Astrocyte (in vitro differentiated cells and primary cell): Measurements from ENCODE around the gene PNMA3. TPM values are rescaled to one million over a fixed set of nuclear protein-coding genes. Genes with fewer than 3 reads are reported as not detected.
"Not testable (repeated sequence)": the region's sequence is repeated elsewhere in the genome, so short reads cannot be mapped to it uniquely, and the experiment has no call there.

Experiments used
- DNase-seq: peaks from one replicate; pipeline ENCODE4 v3.0.0-alpha.2; 2010; ENCODE audit warnings: low read depth
- FAIRE-seq: peaks from 2 replicates; lab custom pipeline; 2011; peaks lifted over from hg19 to GRCh38; lab: Jason Lieb, UNC
- H2AFZ ChIP-seq: 2 replicates; pipeline ENCODE4 v1.6.0; 2012; ENCODE audit warnings: low read depth, low read length, inconsistent platforms
- H3K27ac ChIP-seq: 2 replicates; pipeline ENCODE4 v1.5.1; 2011; ENCODE audit warnings: low read depth, low read length, inconsistent platforms
- H3K27me3 ChIP-seq: 2 replicates; pipeline ENCODE4 v1.6.0; 2011; ENCODE audit warnings: low read length, inconsistent platforms; ENCODE audit not compliant: insufficient read depth
- H3K36me3 ChIP-seq: 2 replicates; pipeline ENCODE4 v1.5.1; 2011; ENCODE audit warnings: low read length, inconsistent platforms; ENCODE audit not compliant: insufficient read depth
- H3K4me1 ChIP-seq: 2 replicates; pipeline ENCODE4 v1.5.1; 2011; ENCODE audit warnings: low read length, inconsistent platforms; ENCODE audit not compliant: insufficient read depth
- H3K4me2 ChIP-seq: 2 replicates; pipeline ENCODE4 v1.6.0; 2012; ENCODE audit warnings: low read length, inconsistent platforms
- H3K4me3 ChIP-seq: 2 replicates; pipeline ENCODE4 v1.5.1; 2011; ENCODE audit warnings: low read depth, mild to moderate bottlenecking, low read length, inconsistent platforms; ENCODE audit not compliant: insufficient read depth
- H3K79me2 ChIP-seq: 2 replicates; pipeline ENCODE4 v1.6.0; 2012; ENCODE audit warnings: mild to moderate bottlenecking, low read length, inconsistent platforms; ENCODE audit not compliant: insufficient read depth
- H3K9ac ChIP-seq: 2 replicates; pipeline ENCODE4 v1.6.0; 2012; ENCODE audit warnings: mild to moderate bottlenecking, low read length, inconsistent platforms
- H3K9me3 ChIP-seq: 2 replicates; pipeline ENCODE4 v1.5.1; 2012; ENCODE audit warnings: low read depth, mild to moderate bottlenecking, low read length, inconsistent platforms; ENCODE audit not compliant: insufficient read depth
- H4K20me1 ChIP-seq: 2 replicates; pipeline ENCODE4 v1.6.0; 2012; ENCODE audit warnings: low read length, inconsistent platforms; ENCODE audit not compliant: insufficient read depth
- H3K27ac Mint-ChIP-seq: one replicate; pipeline ENCODE4 v1.8.0; 2021; ENCODE audit warnings: mild to moderate bottlenecking, mixed read lengths; ENCODE audit not compliant: unreplicated experiment
- H3K27me3 Mint-ChIP-seq: one replicate; pipeline ENCODE4 v1.8.0; 2021; ENCODE audit warnings: low read depth, mixed read lengths; ENCODE audit not compliant: unreplicated experiment
- H3K36me3 Mint-ChIP-seq: one replicate; pipeline ENCODE4 v1.8.0; 2021; ENCODE audit warnings: low read depth, mixed read lengths; ENCODE audit not compliant: unreplicated experiment
- H3K4me1 Mint-ChIP-seq: one replicate; pipeline ENCODE4 v1.8.0; 2021; ENCODE audit warnings: low read depth, mixed read lengths; ENCODE audit not compliant: unreplicated experiment
- H3K4me3 Mint-ChIP-seq: one replicate; pipeline ENCODE4 v1.8.0; 2021; ENCODE audit warnings: mild to moderate bottlenecking, moderate library complexity, mixed read lengths; ENCODE audit not compliant: unreplicated experiment
- H3K9me3 Mint-ChIP-seq: one replicate; pipeline ENCODE4 v1.8.0; 2021; ENCODE audit warnings: mild to moderate bottlenecking, mixed read lengths; ENCODE audit not compliant: unreplicated experiment
- EZH2 ChIP-seq: IDR thresholded peaks from 2 replicates; pipeline ENCODE4 v1.6.1; 2012; ENCODE audit warnings: mild to moderate bottlenecking, low read length, inconsistent platforms; ENCODE audit not compliant: insufficient read depth
- total RNA-seq: library from RNA; stranded (reverse); gene quantifications from 2 replicates; pipeline ENCODE4 v1.2.1, GENCODE V29; 2021
- TF ChIP-seq, protein P1 (sequence below): IDR thresholded peaks from 2 replicates; pipeline ENCODE4 v1.5.1; 2011; ENCODE audit warnings: low read depth, mild to moderate bottlenecking, inconsistent platforms, low read length, moderate library complexity; ENCODE audit not compliant: insufficient read depth

Gene PNMA3
- total RNA-seq, 1 donor from 2014 or later: 0.93 TPM

DNA sequence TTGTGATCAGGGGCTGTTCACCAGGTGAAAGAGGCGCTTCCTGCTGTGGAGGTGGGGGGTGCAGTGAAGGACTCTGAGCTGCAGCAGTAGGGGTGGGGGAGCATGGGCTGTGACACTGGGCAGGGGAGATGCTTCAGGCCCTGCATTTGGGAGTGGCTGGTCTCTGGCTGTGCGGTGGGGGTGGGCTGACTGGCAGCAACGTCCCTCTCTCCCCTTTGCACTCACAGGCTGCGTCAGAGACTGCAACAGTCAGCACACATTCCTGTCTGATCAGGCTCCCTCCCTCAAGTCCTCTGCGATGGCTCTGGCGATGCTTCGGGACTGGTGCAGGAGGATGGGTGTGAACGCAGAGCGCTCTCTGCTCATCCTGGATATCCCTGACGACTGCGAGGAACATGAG, 27.8 kb upstream of the PNMA3 start:
- not testable (repeated sequence) for H3K36me3 ChIP-seq, H3K27ac ChIP-seq, H3K27me3 ChIP-seq, H3K4me1 ChIP-seq, H3K4me2 ChIP-seq, H4K20me1 ChIP-seq, H3K27me3 Mint-ChIP-seq, H3K4me1 Mint-ChIP-seq, H3K79me2 ChIP-seq, H3K9ac ChIP-seq, H3K27ac Mint-ChIP-seq, H2AFZ ChIP-seq, H3K4me3 Mint-ChIP-seq, H3K36me3 Mint-ChIP-seq, H3K9me3 ChIP-seq, H3K9me3 Mint-ChIP-seq, DNase-seq, H3K4me3 ChIP-seq
- peak; percentile 73 for FAIRE-seq

DNA sequence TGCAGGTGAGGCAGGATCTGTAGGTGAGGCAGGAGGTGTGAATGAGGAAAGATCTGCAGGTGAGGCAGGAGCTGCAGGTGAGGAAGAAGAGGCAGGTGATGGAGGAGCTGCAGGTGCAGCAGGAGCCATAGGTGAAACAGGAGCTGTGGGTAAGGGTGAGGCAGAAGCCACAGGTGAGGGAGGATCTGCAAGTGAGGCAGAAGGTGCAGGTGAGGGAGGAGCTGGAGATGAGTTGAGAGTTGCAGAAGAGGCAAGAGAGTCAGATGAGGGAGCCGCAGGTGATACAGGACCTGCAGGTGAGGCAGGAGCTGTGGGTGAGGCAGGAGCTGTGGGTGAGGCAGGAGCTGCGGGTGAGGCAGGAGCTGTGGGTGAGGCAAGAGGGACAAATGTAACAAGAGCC, 27.1 kb upstream of the PNMA3 start:
- H3K27me3 ChIP-seq: no peaks in the 10 kb centered on the region
- H3K4me1 ChIP-seq: no peaks in the 10 kb centered on the region
- H3K36me3 ChIP-seq: no peaks in the 10 kb centered on the region
- Mint-ChIP-seq H3K27me3 (peaks cover 4% of the 10 kb centered on the region), H3K36me3 (no peaks in the 10 kb centered on the region), H3K9me3 (no peaks in the 10 kb centered on the region), H3K4me3 (no peak overlapping the region), H3K27ac (no peak overlapping the region), H3K4me1 (no peaks in the 10 kb centered on the region)
- TF ChIP-seq EZH2: no peak
- TF ChIP-seq, protein P1, sequence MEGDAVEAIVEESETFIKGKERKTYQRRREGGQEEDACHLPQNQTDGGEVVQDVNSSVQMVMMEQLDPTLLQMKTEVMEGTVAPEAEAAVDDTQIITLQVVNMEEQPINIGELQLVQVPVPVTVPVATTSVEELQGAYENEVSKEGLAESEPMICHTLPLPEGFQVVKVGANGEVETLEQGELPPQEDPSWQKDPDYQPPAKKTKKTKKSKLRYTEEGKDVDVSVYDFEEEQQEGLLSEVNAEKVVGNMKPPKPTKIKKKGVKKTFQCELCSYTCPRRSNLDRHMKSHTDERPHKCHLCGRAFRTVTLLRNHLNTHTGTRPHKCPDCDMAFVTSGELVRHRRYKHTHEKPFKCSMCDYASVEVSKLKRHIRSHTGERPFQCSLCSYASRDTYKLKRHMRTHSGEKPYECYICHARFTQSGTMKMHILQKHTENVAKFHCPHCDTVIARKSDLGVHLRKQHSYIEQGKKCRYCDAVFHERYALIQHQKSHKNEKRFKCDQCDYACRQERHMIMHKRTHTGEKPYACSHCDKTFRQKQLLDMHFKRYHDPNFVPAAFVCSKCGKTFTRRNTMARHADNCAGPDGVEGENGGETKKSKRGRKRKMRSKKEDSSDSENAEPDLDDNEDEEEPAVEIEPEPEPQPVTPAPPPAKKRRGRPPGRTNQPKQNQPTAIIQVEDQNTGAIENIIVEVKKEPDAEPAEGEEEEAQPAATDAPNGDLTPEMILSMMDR: no peak
- H3K27ac ChIP-seq: no peak overlapping the region
- no peak overlapping the region for H3K4me3 ChIP-seq
- FAIRE-seq: no peak
- H3K9me3 ChIP-seq: no peaks in the 10 kb centered on the region
- no peak overlapping the region for H2AFZ ChIP-seq
- no peak overlapping the region for H3K4me2 ChIP-seq
- H3K9ac ChIP-seq: no peak overlapping the region
- H3K79me2 ChIP-seq: no peaks in the 10 kb centered on the region
- DNase-seq: no peak
- H4K20me1 ChIP-seq: no peaks in the 10 kb centered on the region

DNA sequence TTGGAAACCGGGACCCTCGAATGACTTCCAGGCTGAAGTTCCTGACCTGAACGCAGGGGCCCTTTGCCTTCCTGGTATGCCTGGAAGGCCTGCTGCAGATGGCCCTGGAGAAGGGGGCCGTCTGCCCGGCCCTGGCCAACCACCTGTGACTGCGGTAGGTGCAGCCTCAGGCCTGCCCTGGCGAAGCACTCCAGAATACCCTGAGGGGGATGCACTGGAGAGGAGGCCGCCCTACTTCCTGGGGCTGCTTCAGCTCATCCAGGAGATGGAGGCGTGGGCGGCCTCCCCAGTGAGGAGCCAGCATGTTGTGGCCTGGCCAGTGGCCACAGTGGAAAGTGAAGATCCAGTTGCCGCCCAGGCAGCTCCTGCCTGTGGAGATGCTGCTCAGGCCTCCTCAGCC, 26.4 kb upstream of the PNMA3 start:
- H3K4me1 ChIP-seq: no peaks in the 10 kb centered on the region
- TF ChIP-seq, protein P1: no peak
- TF ChIP-seq EZH2: no peak
- no peaks in the 10 kb centered on the region for H3K79me2 ChIP-seq
- no peaks in the 10 kb centered on the region for H4K20me1 ChIP-seq
- H2AFZ ChIP-seq: no peak overlapping the region
- Mint-ChIP-seq H3K4me3 (no peak overlapping the region), H3K27ac (no peak overlapping the region), H3K9me3 (no peaks in the 10 kb centered on the region), H3K27me3 (peaks cover 4% of the 10 kb centered on the region), H3K4me1 (no peaks in the 10 kb centered on the region), H3K36me3 (no peaks in the 10 kb centered on the region)
- H3K4me2 ChIP-seq: no peak overlapping the region
- no peak for FAIRE-seq
- H3K9ac ChIP-seq: no peak overlapping the region
- H3K27me3 ChIP-seq: no peaks in the 10 kb centered on the region
- DNase-seq: no peak
- H3K36me3 ChIP-seq: no peaks in the 10 kb centered on the region
- H3K27ac ChIP-seq: no peak overlapping the region
- H3K4me3 ChIP-seq: no peak overlapping the region
- H3K9me3 ChIP-seq: no peaks in the 10 kb centered on the region
